Measurements from ENCODE around the gene ARCN1.
"Not testable (repeated sequence)": the region's sequence is repeated elsewhere in the genome, so short reads cannot be mapped to it uniquely, and the experiment has no call there.

DNA sequence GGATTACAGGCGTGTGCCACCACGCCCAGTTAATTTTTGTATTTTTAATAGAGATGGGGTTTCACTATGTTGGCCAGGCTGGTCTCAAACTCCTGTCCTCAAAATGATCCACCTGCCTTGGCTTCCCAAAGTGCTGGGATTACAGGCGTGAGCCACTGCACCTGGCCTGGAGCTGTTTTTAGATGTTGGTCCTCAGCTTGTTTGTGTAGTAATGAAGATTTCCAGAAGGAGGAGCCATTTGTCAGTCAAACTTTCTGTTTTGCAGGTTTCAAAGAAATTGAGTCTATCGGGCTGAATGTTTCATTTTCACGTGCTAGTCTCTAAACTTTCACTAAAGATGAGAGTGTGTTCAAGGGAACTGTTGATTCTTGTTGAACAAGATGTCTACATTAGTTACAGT lies 22.8 kb downstream of the ARCN1 start:
- peak; percentile 29 to 70 (median 54) for TF ChIP-seq CTCF (IDR thresholded peaks at IDR 0.05)
- TF ChIP-seq POLR2A (IDR thresholded peaks at IDR 0.05), result not testable (repeated sequence)
